ENCODE results near the gene VWA8. TPM values are rescaled to one million over a fixed set of nuclear protein-coding genes. Genes with fewer than 3 reads are reported as not detected.
"Not testable (repeated sequence)": the region's sequence is repeated elsewhere in the genome, so short reads cannot be mapped to it uniquely, and the experiment has no call there.

VWA8 gene
- total RNA-seq, 1 donor from 2014 or later = 15.8 TPM

- peaks cover 9% of the 10 kb centered on the region for H3K36me3 Mint-ChIP-seq (ENCODE audit: unreplicated experiment)
- H3K4me3 Mint-ChIP-seq (ENCODE audit: unreplicated experiment) = no peak overlapping the region
- no peaks in the 10 kb centered on the region for H3K27me3 Mint-ChIP-seq (ENCODE audit: unreplicated experiment)
- no peaks in the 10 kb centered on the region for H3K4me1 Mint-ChIP-seq (ENCODE audit: unreplicated experiment)
- no peak overlapping the region for H3K27ac Mint-ChIP-seq (ENCODE audit: unreplicated experiment)
- no peaks in the 10 kb centered on the region for H3K9me3 Mint-ChIP-seq (ENCODE audit: unreplicated experiment)
- TF ChIP-seq CTCF (IDR thresholded peaks at IDR 0.05) = no peak
- no peak for DNase-seq (ENCODE audit: extremely low spot score, unreplicated experiment)
These were observed 338.2 kb downstream of the VWA8 start for GRCh38 chr13:41622432-41623429.

- no peak overlapping the region for H3K4me3 Mint-ChIP-seq (ENCODE audit: unreplicated experiment)
- TF ChIP-seq CTCF (IDR thresholded peaks at IDR 0.05) = no peak
These were observed 339.0 kb downstream of the VWA8 start for GRCh38 chr13:41621716-41622431.

GRCh38 chr13:41617633-41618032 lies 343.3 kb downstream of the VWA8 start:
- not testable (repeated sequence) for DNase-seq (ENCODE audit: extremely low spot score, unreplicated experiment); H3K4me1 Mint-ChIP-seq (ENCODE audit: unreplicated experiment); H3K27me3 Mint-ChIP-seq (ENCODE audit: unreplicated experiment); H3K9me3 Mint-ChIP-seq (ENCODE audit: unreplicated experiment); H3K4me3 Mint-ChIP-seq (ENCODE audit: unreplicated experiment); H3K27ac Mint-ChIP-seq (ENCODE audit: unreplicated experiment)
- H3K36me3 Mint-ChIP-seq (ENCODE audit: unreplicated experiment) = peaks cover 19% of the 10 kb centered on the region

More at GRCh38 chr13:41621716-41622431, 339.0 kb downstream of the VWA8 start:
- H3K36me3 Mint-ChIP-seq (ENCODE audit: unreplicated experiment) = peaks cover 9% of the 10 kb centered on the region
- no peak overlapping the region for H3K27ac Mint-ChIP-seq (ENCODE audit: unreplicated experiment)
- no peaks in the 10 kb centered on the region for H3K4me1 Mint-ChIP-seq (ENCODE audit: unreplicated experiment)
- no peak for DNase-seq (ENCODE audit: extremely low spot score, unreplicated experiment)
- H3K27me3 Mint-ChIP-seq (ENCODE audit: unreplicated experiment) = no peaks in the 10 kb centered on the region
- no peaks in the 10 kb centered on the region for H3K9me3 Mint-ChIP-seq (ENCODE audit: unreplicated experiment)

GRCh38 chr13:41616151-41616550 lies 344.8 kb downstream of the VWA8 start:
- Mint-ChIP-seq H3K27me3 (ENCODE audit: unreplicated experiment) (no peaks in the 10 kb centered on the region), H3K4me1 (ENCODE audit: unreplicated experiment) (no peaks in the 10 kb centered on the region), H3K36me3 (ENCODE audit: unreplicated experiment) (peaks cover 21% of the 10 kb centered on the region), H3K4me3 (ENCODE audit: unreplicated experiment) (no peak overlapping the region), H3K9me3 (ENCODE audit: unreplicated experiment) (no peaks in the 10 kb centered on the region), H3K27ac (ENCODE audit: unreplicated experiment) (no peak overlapping the region)
- no peak for TF ChIP-seq CTCF (IDR thresholded peaks at IDR 0.05)
- DNase-seq (ENCODE audit: extremely low spot score, unreplicated experiment) = no peak

- Mint-ChIP-seq H3K36me3 (ENCODE audit: unreplicated experiment) (peaks cover 28% of the 10 kb centered on the region), H3K9me3 (ENCODE audit: unreplicated experiment) (no peaks in the 10 kb centered on the region), H3K27me3 (ENCODE audit: unreplicated experiment) (no peaks in the 10 kb centered on the region), H3K4me3 (ENCODE audit: unreplicated experiment) (no peak overlapping the region), H3K27ac (ENCODE audit: unreplicated experiment) (no peak overlapping the region), H3K4me1 (ENCODE audit: unreplicated experiment) (peaks cover 6% of the 10 kb centered on the region)
- no peak for TF ChIP-seq CTCF (IDR thresholded peaks at IDR 0.05)
- no peak for DNase-seq (ENCODE audit: extremely low spot score, unreplicated experiment)
These were observed 345.4 kb downstream of the VWA8 start for GRCh38 chr13:41615528-41615855.
